Prostate gland (tissue), 2 donors: ENCODE results near the gene P2RY6.
"Not testable (repeated sequence)": the region's sequence is repeated elsewhere in the genome, so short reads cannot be mapped to it uniquely, and the experiment has no call there.

Experiments used
- CTCF ChIP-seq, 4 experiments: fragments of 200-600 bp in 2 of 4; fragments of 450-650 bp in 2 of 4; sonication (generic) in 2 of 4; IDR thresholded peaks; 1 replicate in 3 of 4; 2 replicates in 1 of 4; pipeline ENCODE4 v1.5.1; 2016 to 2019; ENCODE audit warnings: antibody characterized with exemption in 4 of 4, mild to moderate bottlenecking in 2 of 4, moderate library complexity in 2 of 4
- POLR2A ChIP-seq: fragments of 450-650 bp; IDR thresholded peaks from one replicate; pipeline ENCODE4 v1.6.1; 2016; ENCODE audit warnings: antibody characterized with exemption, mild to moderate bottlenecking
- POLR2AphosphoS5 ChIP-seq: sonication (generic); formaldehyde crosslinking; IDR thresholded peaks from one replicate; pipeline ENCODE4 v1.6.1; 2017; ENCODE audit warnings: antibody characterized with exemption

- TF ChIP-seq CTCF (IDR thresholded peaks at IDR 0.05); POLR2A; POLR2AphosphoS5: not testable (repeated sequence)
Observed at GRCh38 chr11:73271478-73271865, 666 bp upstream of the P2RY6 start.
